SK-N-SH (cell line): ENCODE data around the gene YDJC.
"Not testable (repeated sequence)": the region's sequence is repeated elsewhere in the genome, so short reads cannot be mapped to it uniquely, and the experiment has no call there.

Source experiments
- CHD2 ChIP-seq: fragments of 150-350 bp; IDR thresholded peaks from 2 replicates; pipeline ENCODE4 v1.6.1; 2018; ENCODE audit warnings: low read length; ENCODE audit not compliant: partially characterized antibody
- EZH2phosphoT487 ChIP-seq: fragments of 200-600 bp; sonication (generic); IDR thresholded peaks from 2 replicates; pipeline ENCODE4 v1.6.1; 2017; ENCODE audit warnings: low read depth, mixed run types, mild to moderate bottlenecking, antibody characterized with exemption, moderate library complexity, borderline replicate concordance
- FOSL2 ChIP-seq: IDR thresholded peaks from 2 replicates; pipeline ENCODE4 v1.4.0; 2012; ENCODE audit warnings: low read depth, mild to moderate bottlenecking, moderate library complexity, borderline replicate concordance
- JUND ChIP-seq: IDR thresholded peaks from 2 replicates; pipeline ENCODE4 v1.4.0; 2012
- MXI1 ChIP-seq: IDR thresholded peaks from 2 replicates; pipeline ENCODE4 v1.6.1; 2012; ENCODE audit warnings: mild to moderate bottlenecking, low read depth, low read length, improper control_type of control experiment
- POLR2AphosphoS5 ChIP-seq: IDR thresholded peaks from 2 replicates; pipeline ENCODE4 v1.6.1; 2012; ENCODE audit warnings: low read depth, low read length
- RAD21 ChIP-seq: IDR thresholded peaks from 2 replicates; pipeline ENCODE4 v1.6.1; 2012; ENCODE audit warnings: mild to moderate bottlenecking, low read length
- RFX5 ChIP-seq: IDR thresholded peaks from 2 replicates; pipeline ENCODE4 v1.6.1; 2012; ENCODE audit warnings: mild to moderate bottlenecking, improper control_type of control experiment, low read length
- RXRA ChIP-seq: IDR thresholded peaks from 2 replicates; pipeline ENCODE4 v1.4.0; 2012; ENCODE audit warnings: low read depth, mild to moderate bottlenecking, borderline replicate concordance
- SIN3A ChIP-seq: IDR thresholded peaks from 2 replicates; pipeline ENCODE4 v1.6.1; 2012; ENCODE audit warnings: low read depth, mild to moderate bottlenecking, low read length, moderate library complexity, borderline replicate concordance
- TF ChIP-seq, protein P1 (sequence below): fragments of 200-600 bp; sonication (generic); IDR thresholded peaks from 2 replicates; pipeline ENCODE4 v1.6.1; 2017; ENCODE audit warnings: antibody characterized with exemption, mild to moderate bottlenecking, moderate library complexity
- TF ChIP-seq, protein P2 (sequence below): fragments of 150-350 bp; IDR thresholded peaks from 2 replicates; pipeline ENCODE4 v1.6.1; 2016; ENCODE audit warnings: mild to moderate bottlenecking, low read depth, low read length
- TF ChIP-seq, protein P3 (sequence below): IDR thresholded peaks from 2 replicates; pipeline ENCODE4 v1.4.0; 2012; ENCODE audit warnings: low read depth, borderline replicate concordance

DNA sequence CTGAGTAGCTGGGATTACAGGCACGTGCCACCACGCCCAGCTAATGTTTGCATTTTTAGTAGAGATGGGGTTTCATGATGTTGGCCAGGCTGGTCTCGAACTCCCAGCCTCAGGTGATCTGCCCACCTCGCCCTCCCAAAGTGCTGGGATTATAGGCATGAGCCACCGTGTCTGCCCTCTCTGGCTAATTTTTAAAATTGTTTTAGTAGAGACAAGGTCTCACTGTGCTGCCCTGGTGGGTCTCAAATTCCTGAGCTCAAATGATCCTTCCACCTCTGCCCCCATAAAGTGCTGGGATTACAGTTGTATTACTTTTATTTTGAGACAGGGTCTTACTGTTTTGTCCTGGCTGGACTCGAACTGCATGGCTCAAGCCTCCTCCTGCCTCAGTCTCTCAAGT, 15.7 kb upstream of the YDJC start:
- TF ChIP-seq, protein P1, sequence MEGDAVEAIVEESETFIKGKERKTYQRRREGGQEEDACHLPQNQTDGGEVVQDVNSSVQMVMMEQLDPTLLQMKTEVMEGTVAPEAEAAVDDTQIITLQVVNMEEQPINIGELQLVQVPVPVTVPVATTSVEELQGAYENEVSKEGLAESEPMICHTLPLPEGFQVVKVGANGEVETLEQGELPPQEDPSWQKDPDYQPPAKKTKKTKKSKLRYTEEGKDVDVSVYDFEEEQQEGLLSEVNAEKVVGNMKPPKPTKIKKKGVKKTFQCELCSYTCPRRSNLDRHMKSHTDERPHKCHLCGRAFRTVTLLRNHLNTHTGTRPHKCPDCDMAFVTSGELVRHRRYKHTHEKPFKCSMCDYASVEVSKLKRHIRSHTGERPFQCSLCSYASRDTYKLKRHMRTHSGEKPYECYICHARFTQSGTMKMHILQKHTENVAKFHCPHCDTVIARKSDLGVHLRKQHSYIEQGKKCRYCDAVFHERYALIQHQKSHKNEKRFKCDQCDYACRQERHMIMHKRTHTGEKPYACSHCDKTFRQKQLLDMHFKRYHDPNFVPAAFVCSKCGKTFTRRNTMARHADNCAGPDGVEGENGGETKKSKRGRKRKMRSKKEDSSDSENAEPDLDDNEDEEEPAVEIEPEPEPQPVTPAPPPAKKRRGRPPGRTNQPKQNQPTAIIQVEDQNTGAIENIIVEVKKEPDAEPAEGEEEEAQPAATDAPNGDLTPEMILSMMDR: not testable (repeated sequence)
- not testable (repeated sequence) for TF ChIP-seq RFX5, POLR2AphosphoS5, CHD2, JUND, EZH2phosphoT487, FOSL2, RXRA, RAD21, SIN3A, MXI1
- TF ChIP-seq, protein P2, sequence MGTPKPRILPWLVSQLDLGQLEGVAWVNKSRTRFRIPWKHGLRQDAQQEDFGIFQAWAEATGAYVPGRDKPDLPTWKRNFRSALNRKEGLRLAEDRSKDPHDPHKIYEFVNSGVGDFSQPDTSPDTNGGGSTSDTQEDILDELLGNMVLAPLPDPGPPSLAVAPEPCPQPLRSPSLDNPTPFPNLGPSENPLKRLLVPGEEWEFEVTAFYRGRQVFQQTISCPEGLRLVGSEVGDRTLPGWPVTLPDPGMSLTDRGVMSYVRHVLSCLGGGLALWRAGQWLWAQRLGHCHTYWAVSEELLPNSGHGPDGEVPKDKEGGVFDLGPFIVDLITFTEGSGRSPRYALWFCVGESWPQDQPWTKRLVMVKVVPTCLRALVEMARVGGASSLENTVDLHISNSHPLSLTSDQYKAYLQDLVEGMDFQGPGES: not testable (repeated sequence)
- TF ChIP-seq, protein P3, sequence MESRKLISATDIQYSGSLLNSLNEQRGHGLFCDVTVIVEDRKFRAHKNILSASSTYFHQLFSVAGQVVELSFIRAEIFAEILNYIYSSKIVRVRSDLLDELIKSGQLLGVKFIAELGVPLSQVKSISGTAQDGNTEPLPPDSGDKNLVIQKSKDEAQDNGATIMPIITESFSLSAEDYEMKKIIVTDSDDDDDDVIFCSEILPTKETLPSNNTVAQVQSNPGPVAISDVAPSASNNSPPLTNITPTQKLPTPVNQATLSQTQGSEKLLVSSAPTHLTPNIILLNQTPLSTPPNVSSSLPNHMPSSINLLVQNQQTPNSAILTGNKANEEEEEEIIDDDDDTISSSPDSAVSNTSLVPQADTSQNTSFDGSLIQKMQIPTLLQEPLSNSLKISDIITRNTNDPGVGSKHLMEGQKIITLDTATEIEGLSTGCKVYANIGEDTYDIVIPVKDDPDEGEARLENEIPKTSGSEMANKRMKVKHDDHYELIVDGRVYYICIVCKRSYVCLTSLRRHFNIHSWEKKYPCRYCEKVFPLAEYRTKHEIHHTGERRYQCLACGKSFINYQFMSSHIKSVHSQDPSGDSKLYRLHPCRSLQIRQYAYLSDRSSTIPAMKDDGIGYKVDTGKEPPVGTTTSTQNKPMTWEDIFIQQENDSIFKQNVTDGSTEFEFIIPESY: not testable (repeated sequence)
